ENCODE results near the gene SSC4D.
"Not testable (repeated sequence)": the region's sequence is repeated elsewhere in the genome, so short reads cannot be mapped to it uniquely, and the experiment has no call there.

The SSC4D gene

GRCh38 chr7:76386691-76387260 is 22.7 kb downstream of the SSC4D start:
- no peak for DNase-seq (ENCODE audit: low read depth, low spot score)

- DNase-seq (ENCODE audit: low read depth, low spot score) = peak; percentile 67
Observed at GRCh38 chr7:76383089-76383944, 26.2 kb downstream of the SSC4D start.

- no peak for DNase-seq (ENCODE audit: low read depth, low spot score)
Observed at GRCh38 chr7:76381814-76382213, 27.7 kb downstream of the SSC4D start.

- no peak for DNase-seq (ENCODE audit: low read depth, low spot score)
Observed at GRCh38 chr7:76380623-76380966, 28.9 kb downstream of the SSC4D start.

- no peak for DNase-seq (ENCODE audit: low read depth, low spot score)
Observed at GRCh38 chr7:76377186-76377918, 32.1 kb downstream of the SSC4D start.

- no peak for DNase-seq (ENCODE audit: low read depth, low spot score)
Observed at GRCh38 chr7:76375251-76375650, 34.2 kb downstream of the SSC4D start.

GRCh38 chr7:76372984-76373833 is 36.3 kb downstream of the SSC4D start:
- peak; percentile 71 for DNase-seq (ENCODE audit: low read depth, low spot score)

GRCh38 chr7:76371396-76371795 is 38.1 kb downstream of the SSC4D start:
- DNase-seq (ENCODE audit: low read depth, low spot score) = no peak

GRCh38 chr7:76369018-76369417 is 40.5 kb downstream of the SSC4D start:
- peak; percentile 24 for DNase-seq (ENCODE audit: low read depth, low spot score)

- DNase-seq (ENCODE audit: low read depth, low spot score) = no peak
Observed at GRCh38 chr7:76368190-76368589, 41.3 kb downstream of the SSC4D start.

- DNase-seq (ENCODE audit: low read depth, low spot score) = no peak
Observed at GRCh38 chr7:76364198-76364584, 45.3 kb downstream of the SSC4D start.

- not testable (repeated sequence) for DNase-seq (ENCODE audit: low read depth, low spot score)
Observed at GRCh38 chr7:76363754-76364153, 45.7 kb downstream of the SSC4D start.

GRCh38 chr7:76359978-76360638 is 49.4 kb downstream of the SSC4D start:
- DNase-seq (ENCODE audit: low read depth, low spot score) = no peak

GRCh38 chr7:76359111-76359977 is 50.2 kb downstream of the SSC4D start:
- peak; percentile 99 for DNase-seq (ENCODE audit: low read depth, low spot score)

GRCh38 chr7:76358481-76359110 is 50.9 kb downstream of the SSC4D start, which contains the start of gene YWHAG:
Gene YWHAG, minus strand, starts transcription at chr7:76358991. Its CDS starts 183 bp downstream, at chr7:76358808.
- DNase-seq (ENCODE audit: low read depth, low spot score) = peak; percentile 87

GRCh38 chr7:76358011-76358480 is 51.5 kb downstream of the SSC4D start:
- no peak for DNase-seq (ENCODE audit: low read depth, low spot score)

GRCh38 chr7:76357475-76358010 is 52.0 kb downstream of the SSC4D start:
- no peak for DNase-seq (ENCODE audit: low read depth, low spot score)

GRCh38 chr7:76356823-76357222 is 52.7 kb downstream of the SSC4D start:
- no peak for DNase-seq (ENCODE audit: low read depth, low spot score)

GRCh38 chr7:76356115-76356514 is 53.4 kb downstream of the SSC4D start:
- DNase-seq (ENCODE audit: low read depth, low spot score) = no peak

All from ELF-1 (cell line).